Frontal cortex (tissue), 4 donors: ENCODE results near the gene ALDOB. TPM values are rescaled to one million over a fixed set of nuclear protein-coding genes. Genes with fewer than 3 reads are reported as not detected.
"Not testable (repeated sequence)": the region's sequence is repeated elsewhere in the genome, so short reads cannot be mapped to it uniquely, and the experiment has no call there.

Experiments used
- DNase-seq, 2 donors: peaks; one replicate each; pipeline ENCODE4 v3.0.0; 2012; ENCODE audit warnings: low spot score in 2 of 2
- FAIRE-seq: peaks from 2 replicates; lab custom pipeline; 2012; peaks lifted over from hg19 to GRCh38; lab: Jason Lieb, UNC
- small RNA-seq: library from RNA; depleted of rRNA; stranded (forward); fragments of <200 nt; gene quantifications from one replicate; pipeline ENCODE3, GENCODE V24; 2014
- total RNA-seq: library from RNA; depleted of rRNA; stranded (reverse); fragments of >200 nt; gene quantifications from one replicate; pipeline ENCODE4 v1.2.3, GENCODE V29; 2014
- donor health status: control.
- donor health status: control.
- donor health status: control.

The ALDOB gene
- total RNA-seq, 1 donor from 2014 or later, result not detected

GRCh38 chr9:101397746-101398067 is 37.9 kb downstream of the ALDOB start:
- FAIRE-seq, result no peak
- no peak for DNase-seq

GRCh38 chr9:101394687-101395086 is 40.9 kb downstream of the ALDOB start:
- DNase-seq (no peak), FAIRE-seq (no peak)

- no peak for FAIRE-seq
- DNase-seq, result no peak
Measured at GRCh38 chr9:101393135-101393534, 42.4 kb downstream of the ALDOB start.

GRCh38 chr9:101388507-101388993 is 47.0 kb downstream of the ALDOB start:
- no peak for DNase-seq
- FAIRE-seq, result no peak

- FAIRE-seq (no peak), DNase-seq (no peak)
Measured at GRCh38 chr9:101387871-101388506, 47.6 kb downstream of the ALDOB start.

GRCh38 chr9:101384873-101385536 is 50.6 kb downstream of the ALDOB start, which contains the start of gene BAAT:
Gene BAAT, minus strand, starts transcription at chr9:101385006. Its CDS starts 13,602 bp downstream, at chr9:101371404.
- not testable (repeated sequence) for DNase-seq, FAIRE-seq

GRCh38 chr9:101383361-101383760 is 52.2 kb downstream of the ALDOB start:
- FAIRE-seq (no peak), DNase-seq (no peak)

GRCh38 chr9:101381833-101382342 is 53.7 kb downstream of the ALDOB start:
- FAIRE-seq (no peak), DNase-seq (no peak)

GRCh38 chr9:101381118-101381517 is 54.5 kb downstream of the ALDOB start:
- no peak for FAIRE-seq
- DNase-seq, result no peak

- FAIRE-seq, result no peak
- no peak for DNase-seq
Measured at GRCh38 chr9:101380295-101380694, 55.3 kb downstream of the ALDOB start.

GRCh38 chr9:101376111-101376848 is 59.3 kb downstream of the ALDOB start:
- DNase-seq (no peak), FAIRE-seq (no peak)

GRCh38 chr9:101375546-101375945 is 60.0 kb downstream of the ALDOB start:
- DNase-seq, result no peak
- FAIRE-seq, result no peak

GRCh38 chr9:101372327-101373118 is 63.1 kb downstream of the ALDOB start:
- DNase-seq (no peak), FAIRE-seq (no peak)

GRCh38 chr9:101371813-101372212 is 63.8 kb downstream of the ALDOB start:
- FAIRE-seq (no peak), DNase-seq (no peak)

Small RNAs within 50 kb of the gene (small RNA-seq; reads per million reads assigned to genes)
- not detected for gene AL353621.2

Other genes with a start within 250 kb of the ALDOB start
- under 0.01 TPM for gene BAAT, start 50.8 kb downstream of the ALDOB start, total RNA-seq
- 56.3 TPM for gene MRPL50, start 37.2 kb downstream of the ALDOB start, total RNA-seq
- 54.6 TPM for gene ZNF189, start 36.9 kb downstream of the ALDOB start, total RNA-seq
- gene RNF20, start 98.1 kb upstream of the ALDOB start, total RNA-seq, result 34.6 TPM
- gene PPP3R2, start 159.2 kb upstream of the ALDOB start, total RNA-seq, result 0.41 TPM